MM.1S (cell line): ENCODE measurements around the gene TROAP.

Experiments used
- CTCF ChIP-seq: fragments of 300-600 bp; sonication (generic); IDR thresholded peaks from 2 replicates; pipeline ENCODE4 v1.5.1; 2016; ENCODE audit warnings: antibody characterized with exemption, low read length, mixed read lengths
- EZH2 ChIP-seq: fragments of 300-600 bp; sonication (generic); optimal IDR thresholded peaks from 2 replicates; pipeline ENCODE3; 2017; ENCODE audit warnings: low read depth, mild to moderate bottlenecking, antibody characterized with exemption, low read length, mixed read lengths
- EZH2phosphoT487 ChIP-seq: fragments of 300-600 bp; sonication (generic); IDR thresholded peaks from 2 replicates; pipeline ENCODE4 v1.6.1; 2018; ENCODE audit warnings: antibody characterized with exemption, low read length

- no peak for TF ChIP-seq CTCF
- no peak for TF ChIP-seq EZH2
- TF ChIP-seq EZH2phosphoT487 = no peak
These were observed 18.9 kb upstream of the TROAP start for GRCh38 chr12:49304161-49304560.
